HepG2 (cell line): ENCODE data around the gene ASB7. TPM values are rescaled to one million over a fixed set of nuclear protein-coding genes. Genes with fewer than 3 reads are reported as not detected.

Source experiments
- BCL6 ChIP-seq: IDR thresholded peaks from 2 replicates; pipeline ENCODE4 v1.6.1; 2016; ENCODE audit warnings: missing genetic modification reagents, missing compliant biosample characterization
- ESRRA ChIP-seq: sonication (generic); formaldehyde crosslinking; IDR thresholded peaks from 2 replicates; pipeline ENCODE4 v1.5.1; 2020; ENCODE audit warnings: mild to moderate bottlenecking, low read depth, missing genetic modification reagents
- HDAC1 ChIP-seq: sonication (generic); formaldehyde crosslinking; IDR thresholded peaks from 2 replicates; pipeline ENCODE4 v1.5.1; 2020; ENCODE audit warnings: mild to moderate bottlenecking, missing genetic modification reagents
- MYPOP ChIP-seq: sonication (generic); formaldehyde crosslinking; IDR thresholded peaks from 2 replicates; pipeline ENCODE4 v1.8.1; 2023; ENCODE audit warnings: mild to moderate bottlenecking, moderate library complexity, missing genetic modification reagents
- PHF8 ChIP-seq: sonication (generic); formaldehyde crosslinking; IDR thresholded peaks from 2 replicates; pipeline ENCODE4 v1.5.0; 2020; ENCODE audit warnings: missing genetic modification reagents
- THAP11 ChIP-seq: IDR thresholded peaks from 2 replicates; pipeline ENCODE4 v1.6.1; 2016; ENCODE audit warnings: missing biosample characterization, missing genetic modification reagents
- ZFP91 ChIP-seq: sonication (generic); formaldehyde crosslinking; IDR thresholded peaks from 2 replicates; pipeline ENCODE4 v1.9.0; 2022; ENCODE audit warnings: missing genetic modification reagents, mild to moderate bottlenecking, borderline replicate concordance
- ZNF121 ChIP-seq: sonication (generic); formaldehyde crosslinking; IDR thresholded peaks from 2 replicates; pipeline ENCODE4 v1.5.0; 2020; ENCODE audit warnings: mild to moderate bottlenecking, missing genetic modification reagents
- ZNF251 ChIP-seq: sonication (generic); formaldehyde crosslinking; IDR thresholded peaks from 2 replicates; pipeline ENCODE4 v1.9.0; 2021; ENCODE audit warnings: mild to moderate bottlenecking, missing genetic modification reagents
- ZNF282 ChIP-seq: fragments of 450-650 bp; IDR thresholded peaks from 2 replicates; pipeline ENCODE4 v1.6.1; 2018; ENCODE audit not compliant: partially characterized antibody
- ZNF556 ChIP-seq: sonication (generic); formaldehyde crosslinking; IDR thresholded peaks from 2 replicates; pipeline ENCODE4 v1.4.0; 2020; ENCODE audit warnings: mild to moderate bottlenecking, missing genetic modification reagents, borderline replicate concordance
- ZNF572 ChIP-seq: sonication (generic); formaldehyde crosslinking; IDR thresholded peaks from 2 replicates; pipeline ENCODE4 v1.5.1; 2020; ENCODE audit warnings: mild to moderate bottlenecking, missing genetic modification reagents
- ZNF775 ChIP-seq: sonication (generic); formaldehyde crosslinking; IDR thresholded peaks from 2 replicates; pipeline ENCODE4 v1.4.0; 2020; ENCODE audit warnings: missing genetic modification reagents, mild to moderate bottlenecking, moderate library complexity, borderline replicate concordance
- polyA plus RNA-seq, 8 experiments: library from polyadenylated mRNA; depleted of rRNA in 3 of 8; stranded (reverse) in 7 of 8; unstranded in 1 of 8; fragments of >200 nt; fragmentation: Illumina TruSeq in 4 of 8; extraction: Trizol in 4 of 8; gene quantifications; 2 replicates each; pipeline versions ENCODE4 v1.2.1 to v1.2.3, GENCODE V29; 2011 to 2016; ENCODE audit warnings: low read depth in 4 of 8, missing spikeins in 1 of 8, mixed read lengths in 1 of 8; ENCODE audit not compliant: insufficient read depth in 1 of 8
- total RNA-seq, 5 experiments: library from RNA; depleted of rRNA; stranded (reverse); fragments of >200 nt; fragmentation: Illumina TruSeq; extraction: Trizol; gene quantifications; 2 replicates each; pipeline ENCODE4 v1.2.3, GENCODE V29; 2016; ENCODE audit warnings: low read depth in 1 of 5
- TF ChIP-seq, protein P1 (sequence below): sonication (generic); formaldehyde crosslinking; IDR thresholded peaks from 2 replicates; pipeline ENCODE4 v1.5.1; 2020; ENCODE audit warnings: missing genetic modification reagents, mild to moderate bottlenecking, borderline replicate concordance
- TF ChIP-seq, protein P2 (sequence below): sonication (generic); formaldehyde crosslinking; IDR thresholded peaks from 2 replicates; pipeline ENCODE4 v1.4.0; 2020; ENCODE audit warnings: missing genetic modification reagents
- TF ChIP-seq, protein P3 (sequence below): sonication (generic); formaldehyde crosslinking; conservative IDR thresholded peaks from 2 replicates; pipeline ENCODE4 v1.4.0; 2020; ENCODE audit warnings: missing genetic modification reagents
- TF ChIP-seq, protein P4 (sequence below): sonication (generic); formaldehyde crosslinking; IDR thresholded peaks from 2 replicates; pipeline ENCODE4 v1.4.0; 2020; ENCODE audit warnings: missing genetic modification reagents

Gene ASB7
- total and polyA plus RNA-seq, 2 of the 13 experiments (the other 11 are each of a cell fraction or from before 2014, with no cell fraction given): 7.7 to 12.1 TPM

GRCh38 chr15:100602064-100602822, at the start of gene ASB7, which contains the start of gene LINS1 (continued):
- TF ChIP-seq ZNF121 (CRISPR knock-in tag): no peak
- TF ChIP-seq, protein P1, sequence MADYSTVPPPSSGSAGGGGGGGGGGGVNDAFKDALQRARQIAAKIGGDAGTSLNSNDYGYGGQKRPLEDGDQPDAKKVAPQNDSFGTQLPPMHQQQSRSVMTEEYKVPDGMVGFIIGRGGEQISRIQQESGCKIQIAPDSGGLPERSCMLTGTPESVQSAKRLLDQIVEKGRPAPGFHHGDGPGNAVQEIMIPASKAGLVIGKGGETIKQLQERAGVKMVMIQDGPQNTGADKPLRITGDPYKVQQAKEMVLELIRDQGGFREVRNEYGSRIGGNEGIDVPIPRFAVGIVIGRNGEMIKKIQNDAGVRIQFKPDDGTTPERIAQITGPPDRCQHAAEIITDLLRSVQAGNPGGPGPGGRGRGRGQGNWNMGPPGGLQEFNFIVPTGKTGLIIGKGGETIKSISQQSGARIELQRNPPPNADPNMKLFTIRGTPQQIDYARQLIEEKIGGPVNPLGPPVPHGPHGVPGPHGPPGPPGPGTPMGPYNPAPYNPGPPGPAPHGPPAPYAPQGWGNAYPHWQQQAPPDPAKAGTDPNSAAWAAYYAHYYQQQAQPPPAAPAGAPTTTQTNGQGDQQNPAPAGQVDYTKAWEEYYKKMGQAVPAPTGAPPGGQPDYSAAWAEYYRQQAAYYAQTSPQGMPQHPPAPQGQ (CRISPR knock-in tag): no peak
- TF ChIP-seq ZNF556 (CRISPR knock-in tag): peak; percentile 27; the same call in 1 of the 2 replicates
- TF ChIP-seq ZNF251: 0 out of 2 replicates have a peak, but pooled peaks have one; percentile 64
- TF ChIP-seq, protein P2, sequence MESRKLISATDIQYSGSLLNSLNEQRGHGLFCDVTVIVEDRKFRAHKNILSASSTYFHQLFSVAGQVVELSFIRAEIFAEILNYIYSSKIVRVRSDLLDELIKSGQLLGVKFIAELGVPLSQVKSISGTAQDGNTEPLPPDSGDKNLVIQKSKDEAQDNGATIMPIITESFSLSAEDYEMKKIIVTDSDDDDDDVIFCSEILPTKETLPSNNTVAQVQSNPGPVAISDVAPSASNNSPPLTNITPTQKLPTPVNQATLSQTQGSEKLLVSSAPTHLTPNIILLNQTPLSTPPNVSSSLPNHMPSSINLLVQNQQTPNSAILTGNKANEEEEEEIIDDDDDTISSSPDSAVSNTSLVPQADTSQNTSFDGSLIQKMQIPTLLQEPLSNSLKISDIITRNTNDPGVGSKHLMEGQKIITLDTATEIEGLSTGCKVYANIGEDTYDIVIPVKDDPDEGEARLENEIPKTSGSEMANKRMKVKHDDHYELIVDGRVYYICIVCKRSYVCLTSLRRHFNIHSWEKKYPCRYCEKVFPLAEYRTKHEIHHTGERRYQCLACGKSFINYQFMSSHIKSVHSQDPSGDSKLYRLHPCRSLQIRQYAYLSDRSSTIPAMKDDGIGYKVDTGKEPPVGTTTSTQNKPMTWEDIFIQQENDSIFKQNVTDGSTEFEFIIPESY (CRISPR knock-in tag): no peak
- peak; percentile 67; the same call in 1 of the 2 replicates for TF ChIP-seq MYPOP
- TF ChIP-seq ZNF572 (CRISPR knock-in tag): 0 out of 2 replicates have a peak, but pooled peaks have one; percentile 69
- no peak for TF ChIP-seq ZNF775
- peak; percentile 95 for TF ChIP-seq ZFP91
- no peak for TF ChIP-seq ZNF282
- TF ChIP-seq, protein P3, sequence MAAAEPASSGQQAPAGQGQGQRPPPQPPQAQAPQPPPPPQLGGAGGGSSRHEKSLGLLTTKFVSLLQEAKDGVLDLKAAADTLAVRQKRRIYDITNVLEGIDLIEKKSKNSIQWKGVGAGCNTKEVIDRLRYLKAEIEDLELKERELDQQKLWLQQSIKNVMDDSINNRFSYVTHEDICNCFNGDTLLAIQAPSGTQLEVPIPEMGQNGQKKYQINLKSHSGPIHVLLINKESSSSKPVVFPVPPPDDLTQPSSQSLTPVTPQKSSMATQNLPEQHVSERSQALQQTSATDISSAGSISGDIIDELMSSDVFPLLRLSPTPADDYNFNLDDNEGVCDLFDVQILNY (CRISPR knock-in tag): no peak
- TF ChIP-seq BCL6 (CRISPR knock-in tag): peak; percentile 52; the same call in 1 of the 2 replicates
- peak; percentile 78 for TF ChIP-seq PHF8
- TF ChIP-seq THAP11 (CRISPR knock-in tag): peak; percentile 94
- TF ChIP-seq HDAC1 (CRISPR knock-in tag): peak; percentile 79
- TF ChIP-seq, protein P4, sequence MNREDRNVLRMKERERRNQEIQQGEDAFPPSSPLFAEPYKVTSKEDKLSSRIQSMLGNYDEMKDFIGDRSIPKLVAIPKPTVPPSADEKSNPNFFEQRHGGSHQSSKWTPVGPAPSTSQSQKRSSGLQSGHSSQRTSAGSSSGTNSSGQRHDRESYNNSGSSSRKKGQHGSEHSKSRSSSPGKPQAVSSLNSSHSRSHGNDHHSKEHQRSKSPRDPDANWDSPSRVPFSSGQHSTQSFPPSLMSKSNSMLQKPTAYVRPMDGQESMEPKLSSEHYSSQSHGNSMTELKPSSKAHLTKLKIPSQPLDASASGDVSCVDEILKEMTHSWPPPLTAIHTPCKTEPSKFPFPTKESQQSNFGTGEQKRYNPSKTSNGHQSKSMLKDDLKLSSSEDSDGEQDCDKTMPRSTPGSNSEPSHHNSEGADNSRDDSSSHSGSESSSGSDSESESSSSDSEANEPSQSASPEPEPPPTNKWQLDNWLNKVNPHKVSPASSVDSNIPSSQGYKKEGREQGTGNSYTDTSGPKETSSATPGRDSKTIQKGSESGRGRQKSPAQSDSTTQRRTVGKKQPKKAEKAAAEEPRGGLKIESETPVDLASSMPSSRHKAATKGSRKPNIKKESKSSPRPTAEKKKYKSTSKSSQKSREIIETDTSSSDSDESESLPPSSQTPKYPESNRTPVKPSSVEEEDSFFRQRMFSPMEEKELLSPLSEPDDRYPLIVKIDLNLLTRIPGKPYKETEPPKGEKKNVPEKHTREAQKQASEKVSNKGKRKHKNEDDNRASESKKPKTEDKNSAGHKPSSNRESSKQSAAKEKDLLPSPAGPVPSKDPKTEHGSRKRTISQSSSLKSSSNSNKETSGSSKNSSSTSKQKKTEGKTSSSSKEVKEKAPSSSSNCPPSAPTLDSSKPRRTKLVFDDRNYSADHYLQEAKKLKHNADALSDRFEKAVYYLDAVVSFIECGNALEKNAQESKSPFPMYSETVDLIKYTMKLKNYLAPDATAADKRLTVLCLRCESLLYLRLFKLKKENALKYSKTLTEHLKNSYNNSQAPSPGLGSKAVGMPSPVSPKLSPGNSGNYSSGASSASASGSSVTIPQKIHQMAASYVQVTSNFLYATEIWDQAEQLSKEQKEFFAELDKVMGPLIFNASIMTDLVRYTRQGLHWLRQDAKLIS (CRISPR knock-in tag): no peak
- TF ChIP-seq ESRRA (CRISPR knock-in tag): no peak; the same call in 1 of the 2 replicates
